HL-60 (cell line): ENCODE results near the gene MUC6.

Source experiments
- DNase-seq, 2 experiments: peaks; one replicate each; pipeline ENCODE4 v3.0.0-alpha.2; 2010 to 2020; ENCODE audit warnings: low read depth in 1 of 2, low spot score in 1 of 2
- H3K27ac ChIP-seq: fragments of 250-450 bp; sonication (Bioruptor Pico); replicated peaks from 2 replicates; pipeline ENCODE4 v1.5.1; 2020; ENCODE audit warnings: mild to moderate bottlenecking, moderate library complexity
- H3K27me3 ChIP-seq: fragments of 250-450 bp; sonication (Bioruptor Pico); 2 replicates; pipeline ENCODE4 v1.5.1; 2021; ENCODE audit warnings: mild to moderate bottlenecking, moderate library complexity; ENCODE audit not compliant: insufficient read depth, poor library complexity, severe bottlenecking
- H3K4me3 ChIP-seq: replicated peaks from 2 replicates; pipeline ENCODE4 v1.5.1; 2011; ENCODE audit warnings: mild to moderate bottlenecking, control low read depth, low read length; ENCODE audit not compliant: insufficient read depth
- GABPA ChIP-seq: IDR thresholded peaks from 2 replicates; pipeline ENCODE4 v1.6.1; 2012; ENCODE audit warnings: low read depth
- POLR2AphosphoS5 ChIP-seq: IDR thresholded peaks from 2 replicates; pipeline ENCODE4 v1.6.1; 2012; ENCODE audit warnings: low read depth
- SPI1 ChIP-seq: IDR thresholded peaks from 2 replicates; pipeline ENCODE4 v1.6.1; 2012; ENCODE audit warnings: low read depth, mild to moderate bottlenecking, borderline replicate concordance
- TF ChIP-seq, protein P1 (sequence below): IDR thresholded peaks from one replicate; pipeline ENCODE4 v1.5.1; 2011; ENCODE audit warnings: low read length, control low read depth, inconsistent platforms; ENCODE audit not compliant: insufficient read depth
- TF ChIP-seq, protein P2 (sequence below): IDR thresholded peaks from 2 replicates; pipeline ENCODE4 v1.6.1; 2012; ENCODE audit warnings: low read depth; ENCODE audit not compliant: insufficient replicate concordance

Gene MUC6

GRCh38 chr11:991711-992307 is 44.7 kb downstream of the MUC6 start:
- H3K4me3 ChIP-seq, result no peak overlapping the region

GRCh38 chr11:991034-991433 is 45.5 kb downstream of the MUC6 start:
- Histone ChIP-seq H3K27me3 (no peaks in the 10 kb centered on the region), H3K4me3 (no peak overlapping the region), H3K27ac (no peak overlapping the region)
- DNase-seq, result no peak
- TF ChIP-seq, protein P1, sequence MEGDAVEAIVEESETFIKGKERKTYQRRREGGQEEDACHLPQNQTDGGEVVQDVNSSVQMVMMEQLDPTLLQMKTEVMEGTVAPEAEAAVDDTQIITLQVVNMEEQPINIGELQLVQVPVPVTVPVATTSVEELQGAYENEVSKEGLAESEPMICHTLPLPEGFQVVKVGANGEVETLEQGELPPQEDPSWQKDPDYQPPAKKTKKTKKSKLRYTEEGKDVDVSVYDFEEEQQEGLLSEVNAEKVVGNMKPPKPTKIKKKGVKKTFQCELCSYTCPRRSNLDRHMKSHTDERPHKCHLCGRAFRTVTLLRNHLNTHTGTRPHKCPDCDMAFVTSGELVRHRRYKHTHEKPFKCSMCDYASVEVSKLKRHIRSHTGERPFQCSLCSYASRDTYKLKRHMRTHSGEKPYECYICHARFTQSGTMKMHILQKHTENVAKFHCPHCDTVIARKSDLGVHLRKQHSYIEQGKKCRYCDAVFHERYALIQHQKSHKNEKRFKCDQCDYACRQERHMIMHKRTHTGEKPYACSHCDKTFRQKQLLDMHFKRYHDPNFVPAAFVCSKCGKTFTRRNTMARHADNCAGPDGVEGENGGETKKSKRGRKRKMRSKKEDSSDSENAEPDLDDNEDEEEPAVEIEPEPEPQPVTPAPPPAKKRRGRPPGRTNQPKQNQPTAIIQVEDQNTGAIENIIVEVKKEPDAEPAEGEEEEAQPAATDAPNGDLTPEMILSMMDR, result no peak
- TF ChIP-seq SPI1 (no peak), POLR2AphosphoS5 (no peak), GABPA (no peak)
- TF ChIP-seq, protein P2, sequence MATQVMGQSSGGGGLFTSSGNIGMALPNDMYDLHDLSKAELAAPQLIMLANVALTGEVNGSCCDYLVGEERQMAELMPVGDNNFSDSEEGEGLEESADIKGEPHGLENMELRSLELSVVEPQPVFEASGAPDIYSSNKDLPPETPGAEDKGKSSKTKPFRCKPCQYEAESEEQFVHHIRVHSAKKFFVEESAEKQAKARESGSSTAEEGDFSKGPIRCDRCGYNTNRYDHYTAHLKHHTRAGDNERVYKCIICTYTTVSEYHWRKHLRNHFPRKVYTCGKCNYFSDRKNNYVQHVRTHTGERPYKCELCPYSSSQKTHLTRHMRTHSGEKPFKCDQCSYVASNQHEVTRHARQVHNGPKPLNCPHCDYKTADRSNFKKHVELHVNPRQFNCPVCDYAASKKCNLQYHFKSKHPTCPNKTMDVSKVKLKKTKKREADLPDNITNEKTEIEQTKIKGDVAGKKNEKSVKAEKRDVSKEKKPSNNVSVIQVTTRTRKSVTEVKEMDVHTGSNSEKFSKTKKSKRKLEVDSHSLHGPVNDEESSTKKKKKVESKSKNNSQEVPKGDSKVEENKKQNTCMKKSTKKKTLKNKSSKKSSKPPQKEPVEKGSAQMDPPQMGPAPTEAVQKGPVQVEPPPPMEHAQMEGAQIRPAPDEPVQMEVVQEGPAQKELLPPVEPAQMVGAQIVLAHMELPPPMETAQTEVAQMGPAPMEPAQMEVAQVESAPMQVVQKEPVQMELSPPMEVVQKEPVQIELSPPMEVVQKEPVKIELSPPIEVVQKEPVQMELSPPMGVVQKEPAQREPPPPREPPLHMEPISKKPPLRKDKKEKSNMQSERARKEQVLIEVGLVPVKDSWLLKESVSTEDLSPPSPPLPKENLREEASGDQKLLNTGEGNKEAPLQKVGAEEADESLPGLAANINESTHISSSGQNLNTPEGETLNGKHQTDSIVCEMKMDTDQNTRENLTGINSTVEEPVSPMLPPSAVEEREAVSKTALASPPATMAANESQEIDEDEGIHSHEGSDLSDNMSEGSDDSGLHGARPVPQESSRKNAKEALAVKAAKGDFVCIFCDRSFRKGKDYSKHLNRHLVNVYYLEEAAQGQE, result no peak

More at GRCh38 chr11:991711-992307, 44.7 kb downstream of the MUC6 start:
- DNase-seq, result no peak
- Histone ChIP-seq H3K27ac (no peak overlapping the region), H3K27me3 (no peaks in the 10 kb centered on the region)
- TF ChIP-seq, protein P1, result no peak
- no peak for TF ChIP-seq GABPA

DNA sequence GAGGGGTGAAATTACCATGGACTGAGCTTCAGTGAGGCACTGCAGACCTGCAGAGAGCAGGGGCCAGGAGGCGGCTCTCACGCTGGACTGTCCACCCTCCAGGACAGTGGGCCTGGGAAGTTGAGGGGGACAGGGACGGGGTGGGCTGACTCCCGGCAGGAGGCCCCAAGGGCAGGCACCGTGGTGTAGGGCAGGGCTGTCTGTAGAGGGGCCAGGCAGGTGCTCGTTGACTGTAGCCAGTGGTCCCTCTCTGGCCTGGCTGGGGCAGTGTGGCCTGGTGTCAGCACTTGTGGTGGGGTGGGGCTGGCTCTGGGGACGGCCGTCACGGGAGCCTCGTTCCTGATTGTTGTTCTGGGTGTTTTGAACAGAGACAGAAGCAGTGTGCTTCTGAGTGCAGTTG is 46.4 kb downstream of the MUC6 start:
- no peak for DNase-seq
- no peak overlapping the region for H3K27ac ChIP-seq
- no peak overlapping the region for H3K4me3 ChIP-seq
- TF ChIP-seq POLR2AphosphoS5, result no peak
- no peaks in the 10 kb centered on the region for H3K27me3 ChIP-seq

DNA sequence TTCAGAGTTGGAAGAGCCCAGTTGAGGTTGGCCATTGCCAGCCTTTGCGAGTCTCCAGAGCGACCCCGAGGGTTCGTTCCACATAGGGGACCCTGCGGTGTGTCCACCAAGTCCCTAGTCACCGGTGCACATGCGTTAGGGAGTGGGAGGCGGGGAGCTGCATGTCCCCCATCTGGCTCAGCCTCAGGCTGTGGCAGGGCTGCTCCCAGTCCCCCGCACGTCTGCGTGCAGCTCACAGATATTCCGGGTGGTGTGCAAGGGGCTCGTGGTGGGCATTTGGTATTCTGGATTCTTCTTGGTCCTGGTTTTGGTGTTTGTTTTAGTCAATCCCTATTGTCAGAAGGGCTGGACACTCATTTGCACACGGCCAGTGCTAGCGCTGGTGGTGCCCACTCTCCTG is 48.8 kb downstream of the MUC6 start:
- TF ChIP-seq, protein P2, result no peak
- TF ChIP-seq GABPA (no peak), SPI1 (no peak), POLR2AphosphoS5 (no peak)
- TF ChIP-seq, protein P1, result no peak
- DNase-seq, result no peak
- no peak overlapping the region for H3K27ac ChIP-seq
- H3K27me3 ChIP-seq, result no peaks in the 10 kb centered on the region
- no peak overlapping the region for H3K4me3 ChIP-seq
